PC-9 (cell line): ENCODE results near the gene GPM6B. TPM values are rescaled to one million over a fixed set of nuclear protein-coding genes. Genes with fewer than 3 reads are reported as not detected.

ENCODE experiments used
- BruUV-seq: library from RNA; stranded (reverse); fragments of 400-500 nt; replicated peaks from 2 replicates; lab custom pipeline; 2021; lab: Mats Ljungman, UMichigan
- CTCF ChIA-PET: fragments of 300-600 bp; sonication (Branson Sonifier 250); formaldehyde crosslinking; loops from one replicate; lab custom pipeline; 2022; ENCODE audit warnings: antibody characterized with exemption; lab: Charles Lee
- POLR2A ChIA-PET: fragments of 300-600 bp; sonication (Branson Sonifier 250); formaldehyde crosslinking; loops from one replicate; lab custom pipeline; 2022; ENCODE audit warnings: antibody characterized with exemption; ENCODE audit not compliant: unreplicated experiment; lab: Charles Lee
- DNase-seq, 2 experiments: peaks; one replicate each; pipeline versions ENCODE4 v3.0.0 to v3.0.0-alpha.2; 2015 to 2022; ENCODE audit warnings: mixed read lengths in 1 of 2
- H2AFZ ChIP-seq: fragments of 200-600 bp; sonication (generic); 2 replicates; pipeline ENCODE4 v1.8.1; 2017; ENCODE audit warnings: antibody characterized with exemption
- H3F3A ChIP-seq: fragments of 200-600 bp; sonication (generic); 2 replicates; pipeline ENCODE4 v1.8.1; 2017; ENCODE audit warnings: antibody characterized with exemption, mild to moderate bottlenecking, low read depth; ENCODE audit not compliant: insufficient read depth
- H3K27ac ChIP-seq: fragments of 200-600 bp; sonication (generic); 2 replicates; pipeline ENCODE4 v1.6.1; 2016; ENCODE audit warnings: mixed run types
- H3K27me3 ChIP-seq: fragments of 200-600 bp; sonication (generic); 2 replicates; pipeline ENCODE4 v1.6.1; 2016; ENCODE audit warnings: low read depth, mixed run types; ENCODE audit not compliant: insufficient read depth
- H3K36me3 ChIP-seq: fragments of 200-600 bp; sonication (generic); 2 replicates; pipeline ENCODE4 v1.6.1; 2016; ENCODE audit warnings: low read depth, mixed run types
- H3K4me1 ChIP-seq: fragments of 200-600 bp; sonication (generic); replicated peaks from 2 replicates; pipeline ENCODE4 v1.6.1; 2016; ENCODE audit warnings: mixed run types; ENCODE audit not compliant: insufficient read depth
- H3K4me2 ChIP-seq: fragments of 200-600 bp; sonication (generic); 2 replicates; pipeline ENCODE4 v1.6.1; 2017; ENCODE audit warnings: mixed run types
- H3K4me3 ChIP-seq: fragments of 200-600 bp; sonication (generic); 2 replicates; pipeline ENCODE4 v1.6.1; 2016; ENCODE audit warnings: mixed run types
- H3K79me2 ChIP-seq: fragments of 200-600 bp; sonication (generic); 2 replicates; pipeline ENCODE4 v1.6.1; 2017; ENCODE audit warnings: low read depth, mixed run types
- H3K9me2 ChIP-seq: fragments of 200-600 bp; sonication (generic); 2 replicates; pipeline ENCODE4 v1.8.1; 2017; ENCODE audit warnings: mild to moderate bottlenecking; ENCODE audit not compliant: insufficient read depth
- H3K9me3 ChIP-seq: fragments of 200-600 bp; sonication (generic); 2 replicates; pipeline ENCODE4 v1.8.1; 2016; ENCODE audit warnings: low read depth; ENCODE audit not compliant: insufficient read depth
- H4K20me1 ChIP-seq: fragments of 200-600 bp; sonication (generic); 2 replicates; pipeline ENCODE4 v1.8.1; 2017; ENCODE audit not compliant: insufficient read depth
- EZH2 ChIP-seq: fragments of 200-600 bp; sonication (generic); IDR thresholded peaks from 2 replicates; pipeline ENCODE4 v1.8.0; 2017; ENCODE audit warnings: antibody characterized with exemption, low read depth
- intact Hi-C: fragments of 100-400 bp; cut with micrococcal nuclease; formaldehyde crosslinking; loops from one replicate; pipeline ENCODE4 v1.10.0; 2022; ENCODE audit not compliant: unreplicated experiment
- total RNA-seq: library from RNA; stranded (reverse); gene quantifications from 2 replicates; pipeline ENCODE4 v1.2.3, GENCODE V29; 2021
- TF ChIP-seq, protein P1 (sequence below): fragments of 200-600 bp; sonication (generic); conservative IDR thresholded peaks from 2 replicates; pipeline ENCODE4 v1.6.1; 2017; ENCODE audit warnings: mixed run types, antibody characterized with exemption, mild to moderate bottlenecking, moderate library complexity

GPM6B gene
- total RNA-seq, 1 experiment from 2014 or later, result not detected

DNA sequence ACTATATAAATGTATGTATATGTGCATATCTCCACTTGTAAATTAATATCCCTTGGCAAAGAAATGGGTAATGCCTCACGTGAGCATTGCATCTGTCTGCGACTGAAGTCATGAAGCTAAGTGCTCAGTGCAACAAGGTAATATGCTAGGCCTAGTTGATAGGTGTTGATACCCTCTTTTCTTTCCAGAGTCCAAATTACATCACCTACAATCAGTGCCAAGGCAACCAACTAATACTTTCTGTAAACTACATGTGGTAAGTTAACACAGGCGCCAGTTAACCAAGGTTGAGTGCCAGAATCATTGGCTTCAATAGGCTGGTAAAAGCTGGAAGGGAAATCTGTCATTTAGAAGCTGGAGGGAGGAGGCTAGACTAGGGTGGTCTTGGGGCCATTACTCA is 41.1 kb downstream of the GPM6B start:
- H3K36me3 ChIP-seq, result no peaks in the 10 kb centered on the region
- no TSS peak for BruUV-seq
- intact Hi-C loops, result no loop called here
- CTCF ChIA-PET, result no interaction called here
- no peaks in the 10 kb centered on the region for H3K27me3 ChIP-seq
- TF ChIP-seq, protein P1, sequence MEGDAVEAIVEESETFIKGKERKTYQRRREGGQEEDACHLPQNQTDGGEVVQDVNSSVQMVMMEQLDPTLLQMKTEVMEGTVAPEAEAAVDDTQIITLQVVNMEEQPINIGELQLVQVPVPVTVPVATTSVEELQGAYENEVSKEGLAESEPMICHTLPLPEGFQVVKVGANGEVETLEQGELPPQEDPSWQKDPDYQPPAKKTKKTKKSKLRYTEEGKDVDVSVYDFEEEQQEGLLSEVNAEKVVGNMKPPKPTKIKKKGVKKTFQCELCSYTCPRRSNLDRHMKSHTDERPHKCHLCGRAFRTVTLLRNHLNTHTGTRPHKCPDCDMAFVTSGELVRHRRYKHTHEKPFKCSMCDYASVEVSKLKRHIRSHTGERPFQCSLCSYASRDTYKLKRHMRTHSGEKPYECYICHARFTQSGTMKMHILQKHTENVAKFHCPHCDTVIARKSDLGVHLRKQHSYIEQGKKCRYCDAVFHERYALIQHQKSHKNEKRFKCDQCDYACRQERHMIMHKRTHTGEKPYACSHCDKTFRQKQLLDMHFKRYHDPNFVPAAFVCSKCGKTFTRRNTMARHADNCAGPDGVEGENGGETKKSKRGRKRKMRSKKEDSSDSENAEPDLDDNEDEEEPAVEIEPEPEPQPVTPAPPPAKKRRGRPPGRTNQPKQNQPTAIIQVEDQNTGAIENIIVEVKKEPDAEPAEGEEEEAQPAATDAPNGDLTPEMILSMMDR, result no peak
- TF ChIP-seq EZH2, result no peak
- DNase-seq, result no peak
- no peak overlapping the region for H3K4me2 ChIP-seq
- H3K4me1 ChIP-seq, result no peaks in the 10 kb centered on the region
- no peaks in the 10 kb centered on the region for H4K20me1 ChIP-seq
- H3K9me2 ChIP-seq, result no peaks in the 10 kb centered on the region
- H3F3A ChIP-seq, result no peaks in the 10 kb centered on the region
- H3K27ac ChIP-seq, result no peak overlapping the region
- H3K79me2 ChIP-seq, result no peaks in the 10 kb centered on the region
- POLR2A ChIA-PET, result no interaction called here
- no peak overlapping the region for H3K4me3 ChIP-seq
- no peak overlapping the region for H2AFZ ChIP-seq
- H3K9me3 ChIP-seq, result no peaks in the 10 kb centered on the region

DNA sequence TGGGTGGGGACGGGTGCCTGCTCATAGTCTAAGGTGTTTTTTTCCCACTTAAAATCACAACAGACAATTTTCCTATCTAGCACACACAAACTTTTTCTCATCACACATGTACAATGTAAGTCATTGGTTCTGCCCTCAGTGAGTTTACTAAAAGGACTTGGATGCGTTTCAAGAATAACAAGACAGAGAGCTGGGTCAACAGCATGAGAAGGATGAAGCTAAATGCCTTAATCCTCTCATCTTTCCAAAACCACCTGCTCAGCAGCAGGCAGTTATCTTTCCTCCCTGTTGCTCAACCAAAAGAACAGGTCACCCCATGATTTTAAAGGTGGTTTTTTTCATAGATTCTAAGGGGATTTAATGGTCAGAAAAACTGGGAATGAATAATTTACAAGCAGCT is 42.2 kb downstream of the GPM6B start:
- H3K27me3 ChIP-seq, result no peaks in the 10 kb centered on the region
- BruUV-seq, result no TSS peak
- no peak for DNase-seq
- H3K4me3 ChIP-seq, result no peak overlapping the region
- H3K79me2 ChIP-seq, result no peaks in the 10 kb centered on the region
- no peaks in the 10 kb centered on the region for H3K9me2 ChIP-seq
- no peaks in the 10 kb centered on the region for H3F3A ChIP-seq
- no peak overlapping the region for H3K27ac ChIP-seq
- H3K9me3 ChIP-seq, result no peaks in the 10 kb centered on the region
- no peak for TF ChIP-seq EZH2
- no peaks in the 10 kb centered on the region for H4K20me1 ChIP-seq
- no peaks in the 10 kb centered on the region for H3K4me1 ChIP-seq
- H2AFZ ChIP-seq, result no peak overlapping the region
- no peak overlapping the region for H3K4me2 ChIP-seq
- POLR2A ChIA-PET, result no interaction called here
- intact Hi-C loops, result no loop called here
- CTCF ChIA-PET, result no interaction called here
- 0 out of 2 replicates have a peak, but pooled peaks cover 3% of the 10 kb centered on the region for H3K36me3 ChIP-seq

DNA sequence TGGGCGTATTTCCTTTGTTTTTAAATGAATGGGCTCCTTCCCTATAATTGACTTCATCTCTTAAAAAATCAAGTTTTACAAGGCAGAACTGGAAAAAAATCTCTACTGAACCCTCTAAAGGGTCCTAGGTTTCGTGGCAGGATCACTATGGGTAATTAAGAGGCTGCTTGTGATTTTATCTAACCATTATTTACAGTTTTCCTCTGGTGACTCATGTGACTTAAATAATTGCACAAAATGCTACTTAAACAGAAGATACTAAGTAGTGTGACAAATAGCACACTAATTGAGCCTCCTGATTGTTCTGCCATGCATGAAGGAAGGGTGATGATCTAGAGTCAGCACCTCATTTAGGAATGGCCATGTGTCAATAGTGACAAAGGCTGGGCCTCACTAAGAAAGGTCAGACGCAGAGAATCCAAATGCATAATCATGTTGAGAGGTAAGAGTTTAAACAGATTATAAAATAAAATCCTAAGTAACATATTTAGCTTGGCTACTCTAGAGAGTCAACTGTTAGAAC is 46.8 kb downstream of the GPM6B start:
- Histone ChIP-seq H3K4me2 (no peak overlapping the region), H2AFZ (no peak overlapping the region), H3K27me3 (no peaks in the 10 kb centered on the region), H3F3A (no peaks in the 10 kb centered on the region), H3K79me2 (no peaks in the 10 kb centered on the region), H3K4me1 (no peaks in the 10 kb centered on the region), H3K4me3 (no peak overlapping the region), H3K9me2 (no peaks in the 10 kb centered on the region), H4K20me1 (no peaks in the 10 kb centered on the region), H3K27ac (no peak overlapping the region), H3K36me3 (peaks cover 9% of the 10 kb centered on the region; the same call in 1 of the 2 replicates), H3K9me3 (no peaks in the 10 kb centered on the region)
- CTCF ChIA-PET, result no interaction called here
- no peak for DNase-seq
- TF ChIP-seq, protein P1, result no peak
- intact Hi-C loops, result no loop called here
- BruUV-seq, result no TSS peak
- POLR2A ChIA-PET, result interaction anchor here (0.5 to 0.9 kb wide), 2 partner anchors 39 to 1799 kb away, joined by 3 to 11 read pairs; no protein-coding TSS in a partner anchor

DNA sequence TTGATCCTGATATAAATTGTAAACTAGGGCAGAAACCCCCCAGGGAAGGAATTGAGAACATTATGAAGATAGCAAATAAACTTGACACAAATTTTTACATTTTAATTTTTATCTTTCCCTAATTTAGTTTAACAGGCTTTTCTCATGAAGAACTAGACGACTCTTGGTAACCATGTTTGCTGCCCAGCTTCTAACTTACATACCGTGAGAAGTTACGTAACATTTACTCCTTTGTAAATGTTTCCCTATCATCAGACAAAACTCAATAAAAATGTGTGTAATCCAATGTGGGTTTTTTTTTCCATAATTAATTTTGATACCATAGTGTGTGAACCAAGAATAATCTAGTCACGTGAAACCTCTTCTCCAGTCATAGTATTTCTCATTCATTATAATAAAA is 48.0 kb downstream of the GPM6B start:
- Histone ChIP-seq H4K20me1 (no peaks in the 10 kb centered on the region), H3K9me3 (no peaks in the 10 kb centered on the region), H3K4me3 (no peak overlapping the region), H3F3A (no peaks in the 10 kb centered on the region), H3K79me2 (no peaks in the 10 kb centered on the region), H3K4me1 (no peaks in the 10 kb centered on the region), H3K27me3 (no peaks in the 10 kb centered on the region), H3K4me2 (no peak overlapping the region), H3K36me3 (peaks cover 9% of the 10 kb centered on the region; the same call in 1 of the 2 replicates), H2AFZ (no peak overlapping the region), H3K9me2 (no peaks in the 10 kb centered on the region), H3K27ac (no peak overlapping the region)
- ChIA-PET POLR2A (interaction anchor here (0.9 kb wide), 1 partner anchor 38 kb away, joined by 11 read pairs; no protein-coding TSS in a partner anchor), CTCF (no interaction called here)
- TF ChIP-seq, protein P1, result no peak
- TF ChIP-seq EZH2, result no peak
- BruUV-seq, result no TSS peak
- DNase-seq, result no peak
- intact Hi-C loops, result no loop called here
